ENCODE measurements around the gene MMP17. TPM values are rescaled to one million over a fixed set of nuclear protein-coding genes. Genes with fewer than 3 reads are reported as not detected.

MMP17 gene
- total RNA-seq, 1 experiment from 2014 or later = 30.2 TPM

GRCh38 chr12:131856366-131857097 is 28.3 kb downstream of the MMP17 start:
- H2AFZ ChIP-seq (ENCODE audit: low read length) = no peak overlapping the region
- no peak overlapping the region for H3K4me3 ChIP-seq (ENCODE audit: low read length)
- no peak overlapping the region for H3K4me2 ChIP-seq (ENCODE audit: low read length)
- no TSS peak for BruUV-seq (replicated peaks)
- DNase-seq = no peak
- H3K4me1 ChIP-seq (ENCODE audit: insufficient read depth, low read length) = peaks cover 28% of the 10 kb centered on the region
- TF ChIP-seq EZH2 (IDR thresholded peaks at IDR 0.05; ENCODE audit: low read length, unreplicated experiment) (no peak), EZH2phosphoT487 (IDR thresholded peaks at IDR 0.05; ENCODE audit: borderline replicate concordance, low read length) (no peak), CTCF (conservative IDR thresholded peaks at IDR 0.05; ENCODE audit: low read depth, low read length) (no peak)
- no peaks in the 10 kb centered on the region for H3K79me2 ChIP-seq (ENCODE audit: low read length)
- H3F3A ChIP-seq (ENCODE audit: low read length, unreplicated experiment) = no peaks in the 10 kb centered on the region
- no peaks in the 10 kb centered on the region for H3K36me3 ChIP-seq (ENCODE audit: low read depth, low read length)
- H3K27me3 ChIP-seq (ENCODE audit: low read length) = no peaks in the 10 kb centered on the region
- ChIA-PET CTCF (no interaction called here), POLR2A (ENCODE audit: unreplicated experiment) (no interaction called here)
- no peaks in the 10 kb centered on the region for H3K9me3 ChIP-seq (ENCODE audit: low read length)
- no peak overlapping the region for H3K27ac ChIP-seq (ENCODE audit: low read length)
- intact Hi-C loops (cut with micrococcal nuclease) = no loop called here
- H3K9ac ChIP-seq (ENCODE audit: low read length) = no peak overlapping the region
- no peaks in the 10 kb centered on the region for H4K20me1 ChIP-seq (ENCODE audit: low read length)
- ATAC-seq = no peak
- H3K9me2 ChIP-seq (replicated peaks; ENCODE audit: low read length) = no peaks in the 10 kb centered on the region

GRCh38 chr12:131857908-131858850 is 30.0 kb downstream of the MMP17 start:
- BruUV-seq (replicated peaks) = no TSS peak
- Histone ChIP-seq H3K9me2 (replicated peaks; ENCODE audit: low read length) (no peaks in the 10 kb centered on the region), H3K79me2 (ENCODE audit: low read length) (no peaks in the 10 kb centered on the region), H3K4me1 (ENCODE audit: insufficient read depth, low read length) (peaks cover 34% of the 10 kb centered on the region), H3K27ac (ENCODE audit: low read length) (no peak overlapping the region), H3K36me3 (ENCODE audit: low read depth, low read length) (no peaks in the 10 kb centered on the region), H3K4me3 (ENCODE audit: low read length) (no peak overlapping the region), H2AFZ (ENCODE audit: low read length) (no peak overlapping the region), H4K20me1 (ENCODE audit: low read length) (no peaks in the 10 kb centered on the region), H3K4me2 (ENCODE audit: low read length) (no peak overlapping the region), H3K9ac (ENCODE audit: low read length) (no peak overlapping the region), H3K27me3 (ENCODE audit: low read length) (no peaks in the 10 kb centered on the region), H3F3A (ENCODE audit: low read length, unreplicated experiment) (no peaks in the 10 kb centered on the region), H3K9me3 (ENCODE audit: low read length) (no peaks in the 10 kb centered on the region)
- ChIA-PET POLR2A (ENCODE audit: unreplicated experiment) (interaction anchor here (0.6 kb wide), 1 partner anchor 70 kb away, joined by 5 read pairs; no protein-coding TSS in a partner anchor), CTCF (no interaction called here)
- TF ChIP-seq EZH2phosphoT487 (IDR thresholded peaks at IDR 0.05; ENCODE audit: borderline replicate concordance, low read length) = no peak
- no peak for TF ChIP-seq CTCF (conservative IDR thresholded peaks at IDR 0.05; ENCODE audit: low read depth, low read length)
- TF ChIP-seq EZH2 (IDR thresholded peaks at IDR 0.05; ENCODE audit: low read length, unreplicated experiment) = no peak
- no peak for DNase-seq
- intact Hi-C loops (cut with micrococcal nuclease) = no loop called here
- no peak for ATAC-seq
